Measurements from ENCODE around the gene APOL3.

DNA sequence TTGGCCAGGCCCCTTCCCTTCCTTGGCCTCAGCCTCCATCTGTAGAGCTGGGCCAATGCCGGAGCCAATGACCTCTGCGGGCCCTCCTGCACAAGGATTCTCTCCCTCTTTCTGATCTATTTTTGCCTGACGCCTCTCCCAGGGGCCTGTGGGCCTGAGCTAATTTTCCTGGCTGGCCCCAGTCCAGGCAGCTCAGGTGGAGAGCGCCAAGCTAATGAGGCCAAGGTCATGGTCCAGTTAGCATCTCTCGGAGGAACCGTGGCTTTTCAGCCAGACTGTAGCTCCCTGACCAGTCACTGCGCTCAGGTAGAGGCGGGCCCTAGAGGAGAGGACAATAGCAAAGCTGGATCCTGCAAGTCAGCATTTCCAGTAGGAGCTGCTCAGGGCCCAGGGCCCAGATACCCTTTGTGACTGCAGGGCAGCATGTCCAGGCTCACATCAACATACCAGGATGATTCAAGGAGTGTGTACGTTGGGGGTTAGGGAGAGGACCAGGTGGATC lies 43.5 kb downstream of the APOL3 start:
- no peak for TF ChIP-seq ZNF724P (CRISPR knock-in tag; IDR thresholded peaks at IDR 0.05; ENCODE audit: borderline replicate concordance)
- no peak for TF ChIP-seq USF2 (IDR thresholded peaks at IDR 0.05; ENCODE audit: low read depth, low read length)
- no peak for TF ChIP-seq USF2 (CRISPR knock-in tag; IDR thresholded peaks at IDR 0.05; ENCODE audit: borderline replicate concordance)

All from HepG2 (cell line).